Progenitor cell of endocrine pancreas (in vitro differentiated cells): ENCODE results near the gene ARHGAP19. TPM values are rescaled to one million over a fixed set of nuclear protein-coding genes. Genes with fewer than 3 reads are reported as not detected.

ENCODE experiments used
- DNase-seq: peaks from one replicate; pipeline ENCODE4 v3.0.0; 2021; ENCODE audit warnings: low spot score; ENCODE audit not compliant: unreplicated experiment
- H3K27ac Mint-ChIP-seq: 2 replicates; pipeline ENCODE4 v1.8.0; 2021; ENCODE audit warnings: mild to moderate bottlenecking, moderate library complexity, mixed read lengths
- H3K27me3 Mint-ChIP-seq: 2 replicates; pipeline ENCODE4 v1.8.0; 2021; ENCODE audit warnings: mixed read lengths
- H3K36me3 Mint-ChIP-seq: 2 replicates; pipeline ENCODE4 v1.8.0; 2022; ENCODE audit warnings: mixed read lengths; ENCODE audit not compliant: insufficient read depth
- H3K4me1 Mint-ChIP-seq: 2 replicates; pipeline ENCODE4 v1.8.0; 2021; ENCODE audit warnings: low read depth, mixed read lengths
- H3K4me3 Mint-ChIP-seq: 2 replicates; pipeline ENCODE4 v1.8.0; 2021; ENCODE audit warnings: low read depth, mild to moderate bottlenecking, moderate library complexity, mixed read lengths
- H3K9me3 Mint-ChIP-seq: 2 replicates; pipeline ENCODE4 v1.8.0; 2021; ENCODE audit warnings: low read depth, mixed read lengths
- total RNA-seq: library from RNA; stranded (reverse); gene quantifications from 2 replicates; pipeline ENCODE4 v1.2.1, GENCODE V29; 2021
- TF ChIP-seq, protein P1 (sequence below): fragments of 200-600 bp; sonication (generic); IDR thresholded peaks from one replicate; pipeline ENCODE4 v1.5.0; 2021; ENCODE audit warnings: antibody characterized with exemption, mild to moderate bottlenecking; ENCODE audit not compliant: unreplicated experiment

ARHGAP19 gene
- total RNA-seq, 1 donor from 2014 or later: 21.1 TPM

GRCh38 chr10:97186911-97187310 lies 105.5 kb downstream of the ARHGAP19 start:
- peaks cover 66% of the 10 kb centered on the region for H3K27me3 Mint-ChIP-seq
- H3K4me1 Mint-ChIP-seq: peaks cover 23% of the 10 kb centered on the region
- TF ChIP-seq, protein P1, sequence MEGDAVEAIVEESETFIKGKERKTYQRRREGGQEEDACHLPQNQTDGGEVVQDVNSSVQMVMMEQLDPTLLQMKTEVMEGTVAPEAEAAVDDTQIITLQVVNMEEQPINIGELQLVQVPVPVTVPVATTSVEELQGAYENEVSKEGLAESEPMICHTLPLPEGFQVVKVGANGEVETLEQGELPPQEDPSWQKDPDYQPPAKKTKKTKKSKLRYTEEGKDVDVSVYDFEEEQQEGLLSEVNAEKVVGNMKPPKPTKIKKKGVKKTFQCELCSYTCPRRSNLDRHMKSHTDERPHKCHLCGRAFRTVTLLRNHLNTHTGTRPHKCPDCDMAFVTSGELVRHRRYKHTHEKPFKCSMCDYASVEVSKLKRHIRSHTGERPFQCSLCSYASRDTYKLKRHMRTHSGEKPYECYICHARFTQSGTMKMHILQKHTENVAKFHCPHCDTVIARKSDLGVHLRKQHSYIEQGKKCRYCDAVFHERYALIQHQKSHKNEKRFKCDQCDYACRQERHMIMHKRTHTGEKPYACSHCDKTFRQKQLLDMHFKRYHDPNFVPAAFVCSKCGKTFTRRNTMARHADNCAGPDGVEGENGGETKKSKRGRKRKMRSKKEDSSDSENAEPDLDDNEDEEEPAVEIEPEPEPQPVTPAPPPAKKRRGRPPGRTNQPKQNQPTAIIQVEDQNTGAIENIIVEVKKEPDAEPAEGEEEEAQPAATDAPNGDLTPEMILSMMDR: no peak
- no peak for DNase-seq
- H3K4me3 Mint-ChIP-seq: peak overlapping the region; percentile 79
- no peaks in the 10 kb centered on the region for H3K9me3 Mint-ChIP-seq
- no peaks in the 10 kb centered on the region for H3K36me3 Mint-ChIP-seq
- H3K27ac Mint-ChIP-seq: no peak overlapping the region

GRCh38 chr10:97185326-97186058 lies 106.9 kb downstream of the ARHGAP19 start, which contains the start of gene SLIT1:
Gene SLIT1 (minus strand): TSS chr10:97185959. CDS start chr10:97185674, 285 bp downstream.
- H3K27me3 Mint-ChIP-seq: peaks cover 66% of the 10 kb centered on the region
- H3K36me3 Mint-ChIP-seq: no peaks in the 10 kb centered on the region
- H3K4me3 Mint-ChIP-seq: peak within 1 kb of the TSS; percentile 80
- no peaks in the 10 kb centered on the region for H3K9me3 Mint-ChIP-seq
- DNase-seq: peak; percentile 64
- H3K27ac Mint-ChIP-seq: peak within 1 kb of the TSS; percentile 79
- TF ChIP-seq, protein P1: peak; percentile 37
- peaks cover 17% of the 10 kb centered on the region for H3K4me1 Mint-ChIP-seq

- H3K4me3 Mint-ChIP-seq: peak overlapping the region; percentile 80
- H3K36me3 Mint-ChIP-seq: no peaks in the 10 kb centered on the region
- no peaks in the 10 kb centered on the region for H3K9me3 Mint-ChIP-seq
- TF ChIP-seq, protein P1: no peak
- H3K27ac Mint-ChIP-seq: peak overlapping the region; percentile 68
- peaks cover 69% of the 10 kb centered on the region for H3K27me3 Mint-ChIP-seq
- no peak for DNase-seq
- peaks cover 16% of the 10 kb centered on the region for H3K4me1 Mint-ChIP-seq
Observed at GRCh38 chr10:97184971-97185325, 107.5 kb downstream of the ARHGAP19 start.

GRCh38 chr10:97183314-97183713 lies 109.1 kb downstream of the ARHGAP19 start:
- Mint-ChIP-seq H3K27me3 (peaks cover 68% of the 10 kb centered on the region), H3K4me3 (peak overlapping the region; percentile 29)

DNA sequence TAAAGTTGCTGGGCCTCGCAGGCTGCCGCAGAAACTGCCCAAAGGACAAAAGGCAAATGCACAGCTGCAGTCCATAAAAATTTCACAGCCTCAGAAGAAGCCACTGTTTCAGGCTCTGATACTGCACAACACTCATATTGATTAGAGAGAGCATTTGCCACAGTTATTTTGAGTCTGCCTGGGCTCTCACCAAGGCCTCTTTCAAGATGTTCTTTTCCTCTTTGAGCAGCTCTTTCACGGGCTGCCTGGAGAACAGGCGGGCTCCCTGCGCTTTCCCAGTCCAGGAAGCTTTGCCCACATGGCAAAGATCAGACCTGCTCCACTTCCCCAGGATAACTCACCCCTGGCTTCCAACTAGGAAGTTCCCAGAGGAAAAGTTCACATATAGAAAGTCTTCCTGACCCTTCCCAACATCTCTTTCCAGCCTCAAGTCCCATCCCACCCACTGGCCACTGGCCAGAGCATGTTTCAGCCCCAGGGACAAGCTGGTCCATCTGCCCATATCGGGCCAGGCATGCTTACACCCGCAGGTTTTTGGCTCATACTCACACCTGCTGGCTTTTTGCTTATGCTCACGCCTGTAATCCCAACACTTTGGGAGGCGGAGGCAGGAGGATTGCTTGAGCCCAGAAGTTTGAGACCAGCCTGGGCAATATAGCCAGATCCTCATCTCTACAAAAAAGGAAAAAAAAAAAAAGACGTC lies 110.0 kb downstream of the ARHGAP19 start:
- peaks cover 16% of the 10 kb centered on the region for H3K4me1 Mint-ChIP-seq
- no peak overlapping the region for H3K27ac Mint-ChIP-seq
- peaks cover 64% of the 10 kb centered on the region for H3K27me3 Mint-ChIP-seq
- TF ChIP-seq, protein P1: no peak
- H3K4me3 Mint-ChIP-seq: no peak overlapping the region
- peaks cover 2% of the 10 kb centered on the region for H3K36me3 Mint-ChIP-seq
- H3K9me3 Mint-ChIP-seq: no peaks in the 10 kb centered on the region
- DNase-seq: no peak

More at GRCh38 chr10:97183314-97183713, 109.1 kb downstream of the ARHGAP19 start:
- Mint-ChIP-seq H3K4me1 (peaks cover 16% of the 10 kb centered on the region), H3K9me3 (no peaks in the 10 kb centered on the region), H3K27ac (no peak overlapping the region), H3K36me3 (peaks cover 2% of the 10 kb centered on the region)
- TF ChIP-seq, protein P1: no peak
- no peak for DNase-seq
